HCT116 (cell line): ENCODE measurements around the gene LRP2. TPM values are rescaled to one million over a fixed set of nuclear protein-coding genes. Genes with fewer than 3 reads are reported as not detected.

Experiments used
- ATAC-seq: fragments of 200-7000 bp; cut with Tn5 transposase; 2 replicates; pipeline ENCODE4 v1.9.1; 2020; ENCODE audit warnings: mild to moderate bottlenecking, moderate library complexity
- BruUV-seq: library from RNA; stranded (reverse); fragments of 400-500 nt; replicated peaks from 2 replicates; lab custom pipeline; 2021; lab: Mats Ljungman, UMichigan
- CTCF ChIA-PET: fragments of 300-600 bp; sonication (Branson Sonifier 250); formaldehyde crosslinking; loops from one replicate; lab custom pipeline; 2021; ENCODE audit warnings: antibody characterized with exemption; lab: Charles Lee
- POLR2A ChIA-PET: fragments of 300-600, 350-600 bp; sonication (Branson Sonifier 250); formaldehyde crosslinking; loops from one replicate; lab custom pipeline; 2021; ENCODE audit warnings: antibody characterized with exemption; lab: Charles Lee
- RAD21 ChIA-PET, 2 experiments: fragments of 300-600 bp; sonication (Branson Sonifier 250); formaldehyde crosslinking; loops; one replicate each; lab custom pipeline; 2023; ENCODE audit warnings: low total read pairs in 2 of 2; ENCODE audit not compliant: uncharacterized antibody in 2 of 2, unreplicated experiment in 2 of 2, low non-redundant PET in 1 of 2; lab: Charles Lee
- DNase-seq: peaks from one replicate; pipeline ENCODE4 v3.0.0-alpha.2; 2010; ENCODE audit warnings: low read depth, low spot score
- H2AFZ ChIP-seq: fragments of 200-600 bp; shearing (Covaris generic), sonication (generic); 2 replicates; pipeline ENCODE4 v1.6.1; 2017; ENCODE audit warnings: low read depth, mixed run types, mixed read lengths, antibody characterized with exemption, low read length; ENCODE audit not compliant: poor library complexity, severe bottlenecking
- H3K27ac ChIP-seq: 2 replicates; pipeline ENCODE4 v1.5.1; 2012; ENCODE audit warnings: low read depth, low read length
- H3K27me3 ChIP-seq: fragments of 200-600 bp; sonication (generic); 2 replicates; pipeline ENCODE4 v1.6.1; 2016; ENCODE audit warnings: mixed run types, low read length, mixed read lengths; ENCODE audit not compliant: insufficient read depth
- H3K36me3 ChIP-seq, 2 experiments: fragments of 200-500 bp in 1 of 2; fragments of 200-600 bp in 1 of 2; sonication (Bioruptor generic) in 1 of 2; sonication (generic) in 1 of 2; 2 replicates each; pipeline versions ENCODE4 v1.5.1 to v1.6.1; 2014 to 2016; ENCODE audit warnings: low read length in 2 of 2, inconsistent platforms in 1 of 2, mixed read lengths in 1 of 2, mixed run types in 1 of 2; ENCODE audit not compliant: insufficient read depth in 2 of 2, control insufficient read depth in 1 of 2
- H3K4me1 ChIP-seq, 2 experiments: fragments of 200-600 bp in 1 of 2; sonication (generic) in 1 of 2; 2 replicates each; pipeline versions ENCODE4 v1.5.1 to v1.6.1; 2012 to 2017; ENCODE audit warnings: low read length in 2 of 2, inconsistent platforms in 1 of 2, mild to moderate bottlenecking in 1 of 2, mixed read lengths in 1 of 2, mixed run types in 1 of 2, moderate library complexity in 1 of 2; ENCODE audit not compliant: insufficient read depth in 2 of 2, control insufficient read depth in 1 of 2
- H3K4me2 ChIP-seq: fragments of 200-600 bp; sonication (generic); 2 replicates; pipeline ENCODE4 v1.6.1; 2017; ENCODE audit warnings: mixed run types, low read length, mixed read lengths
- H3K4me3 ChIP-seq, 2 experiments: fragments of 200-600 bp in 1 of 2; sonication (generic) in 1 of 2; replicated peaks in 1 of 2; 2 replicates each; pipeline ENCODE4 v1.5.1; 2011 to 2016; ENCODE audit warnings: low read length in 2 of 2, control low read depth in 1 of 2, low read depth in 1 of 2, mild to moderate bottlenecking in 1 of 2, mixed read lengths in 1 of 2, mixed run types in 1 of 2
- H3K79me2 ChIP-seq: fragments of 200-600 bp; sonication (generic); 2 replicates; pipeline ENCODE4 v1.6.1; 2017; ENCODE audit warnings: mild to moderate bottlenecking, mixed run types, low read length, moderate library complexity, mixed read lengths; ENCODE audit not compliant: insufficient read depth
- H3K9ac ChIP-seq: fragments of 200-600 bp; sonication (generic); 2 replicates; pipeline ENCODE4 v1.6.1; 2016; ENCODE audit warnings: low read length, mixed read lengths
- H3K9me2 ChIP-seq: fragments of 200-600 bp; sonication (generic), shearing (Covaris generic); 2 replicates; pipeline ENCODE4 v1.6.1; 2017; ENCODE audit warnings: mixed run types, mild to moderate bottlenecking, moderate library complexity; ENCODE audit not compliant: insufficient read depth
- H3K9me3 ChIP-seq, 2 experiments: fragments of 200-500 bp in 1 of 2; fragments of 200-600 bp in 1 of 2; sonication (Bioruptor generic) in 1 of 2; sonication (generic) in 1 of 2; 2 replicates each; pipeline ENCODE4 v1.6.1; 2014 to 2017; ENCODE audit warnings: low read length in 2 of 2, mixed read lengths in 2 of 2, inconsistent platforms in 1 of 2, low read depth in 1 of 2, mild to moderate bottlenecking in 1 of 2, mixed run types in 1 of 2, moderate library complexity in 1 of 2; ENCODE audit not compliant: control insufficient read depth in 1 of 2, insufficient read depth in 1 of 2
- H4K20me1 ChIP-seq: fragments of 200-600 bp; sonication (generic), shearing (Covaris generic); 2 replicates; pipeline ENCODE4 v1.6.1; 2017; ENCODE audit warnings: mixed run types, mild to moderate bottlenecking, moderate library complexity; ENCODE audit not compliant: insufficient read depth
- ATF3 ChIP-seq: IDR thresholded peaks from 2 replicates; pipeline ENCODE4 v1.6.1; 2012
- CBX3 ChIP-seq: IDR thresholded peaks from 2 replicates; pipeline ENCODE4 v1.6.1; 2012; ENCODE audit warnings: low read depth
- CEBPB ChIP-seq: IDR thresholded peaks from 2 replicates; pipeline ENCODE4 v1.6.1; 2012; ENCODE audit warnings: low read depth
- EGR1 ChIP-seq: IDR thresholded peaks from 2 replicates; pipeline ENCODE4 v1.6.1; 2012; ENCODE audit warnings: low read depth
- EZH2phosphoT487 ChIP-seq: fragments of 200-600 bp; IDR thresholded peaks from 2 replicates; pipeline ENCODE4 v1.6.1; 2018; ENCODE audit warnings: antibody characterized with exemption, borderline replicate concordance
- FOSL1 ChIP-seq: IDR thresholded peaks from 2 replicates; pipeline ENCODE4 v1.6.1; 2012; ENCODE audit warnings: low read depth
- JUND ChIP-seq: IDR thresholded peaks from 2 replicates; pipeline ENCODE4 v1.6.1; 2012
- MAX ChIP-seq: IDR thresholded peaks from 2 replicates; pipeline ENCODE4 v1.6.1; 2012
- POLR2A ChIP-seq: IDR thresholded peaks from 2 replicates; pipeline ENCODE4 v1.7.0; 2011; ENCODE audit warnings: borderline replicate concordance; ENCODE audit not compliant: insufficient read depth, insufficient read length; ENCODE audit errors: extremely low read depth
- POLR2AphosphoS5 ChIP-seq: IDR thresholded peaks from 2 replicates; pipeline ENCODE4 v1.6.1; 2011; ENCODE audit warnings: mild to moderate bottlenecking, low read depth, low read length, moderate library complexity
- SP1 ChIP-seq: IDR thresholded peaks from 2 replicates; pipeline ENCODE4 v1.6.1; 2012; ENCODE audit warnings: low read depth
- SRF ChIP-seq: IDR thresholded peaks from 2 replicates; pipeline ENCODE4 v1.6.1; 2012; ENCODE audit warnings: low read depth
- TCF7L2 ChIP-seq: IDR thresholded peaks from 2 replicates; pipeline ENCODE4 v1.7.0; 2011; ENCODE audit warnings: borderline replicate concordance, inconsistent platforms; ENCODE audit not compliant: insufficient read depth, insufficient read length; ENCODE audit errors: extremely low read depth
- YY1 ChIP-seq: IDR thresholded peaks from 2 replicates; pipeline ENCODE4 v1.6.1; 2011; ENCODE audit warnings: low read length, low read depth, moderate library complexity, mild to moderate bottlenecking; ENCODE audit not compliant: insufficient replicate concordance; ENCODE audit errors: extremely low read depth
- ZBTB33 ChIP-seq: IDR thresholded peaks from 2 replicates; pipeline ENCODE4 v1.6.1; 2011; ENCODE audit warnings: mild to moderate bottlenecking, low read length, moderate library complexity; ENCODE audit not compliant: insufficient replicate concordance; ENCODE audit errors: extremely low read depth
- ZFX ChIP-seq: fragments of 450-650 bp; IDR thresholded peaks from 2 replicates; pipeline ENCODE4 v1.6.1; 2017
- ZNF274 ChIP-seq: fragments of 200-500 bp; sonication (Bioruptor generic); IDR thresholded peaks from 2 replicates; pipeline ENCODE4 v1.6.1; 2014; ENCODE audit warnings: mild to moderate bottlenecking, low read depth, low read length, inconsistent platforms
- intact Hi-C: fragments of 100-400 bp; cut with micrococcal nuclease; formaldehyde crosslinking; loops from 2 replicates; pipeline ENCODE4 v1.10.0; 2022
- total RNA-seq: library from RNA; stranded (reverse); gene quantifications from one replicate; pipeline ENCODE4 v1.2.1, GENCODE V29; 2021; ENCODE audit not compliant: unreplicated experiment

LRP2 gene
- total RNA-seq, 1 experiment from 2014 or later, result 0.20 TPM

- TF ChIP-seq ATF3, result no peak
- TF ChIP-seq, all 23 proteins: peak for 0
These were observed 24.4 kb upstream of the LRP2 start (continued) for GRCh38 chr2:169386722-169387121.

- no TSS peak for BruUV-seq
- H4K20me1 ChIP-seq, result no peaks in the 10 kb centered on the region
- no peaks in the 10 kb centered on the region for H3K27me3 ChIP-seq
- ChIA-PET CTCF (no interaction called here), RAD21 (no interaction called here), POLR2A (no interaction called here)
- H3K9me3 ChIP-seq, result no peaks in the 10 kb centered on the region
- intact Hi-C loops, result no loop called here
- no peak for TF ChIP-seq TCF7L2
- TF ChIP-seq CEBPB, result no peak
- TF ChIP-seq POLR2AphosphoS5, result no peak
- no peak for TF ChIP-seq FOSL1
- no peak for TF ChIP-seq JUND
- TF ChIP-seq YY1, result no peak
- no peak for TF ChIP-seq CBX3
- TF ChIP-seq SRF, result no peak
- no peak for TF ChIP-seq POLR2A
- TF ChIP-seq ZFX, result no peak
- TF ChIP-seq EZH2phosphoT487, result no peak
- no peak for TF ChIP-seq EGR1
- no peak for TF ChIP-seq MAX
- no peak for TF ChIP-seq SP1
- TF ChIP-seq ATF3, result no peak
- no peak for TF ChIP-seq ZNF274
- TF ChIP-seq ZBTB33, result no peak
- no peaks in the 10 kb centered on the region for H3K36me3 ChIP-seq
- no peak overlapping the region for H3K27ac ChIP-seq
- H2AFZ ChIP-seq, result no peak overlapping the region
- H3K9me2 ChIP-seq, result no peaks in the 10 kb centered on the region
- DNase-seq (no peak), ATAC-seq (no peak)
- H3K79me2 ChIP-seq, result no peaks in the 10 kb centered on the region
- H3K4me3 ChIP-seq, result no peak overlapping the region
- H3K4me1 ChIP-seq, result no peaks in the 10 kb centered on the region
- no peak overlapping the region for H3K4me2 ChIP-seq
- no peak overlapping the region for H3K9ac ChIP-seq
These were observed 22.5 kb upstream of the LRP2 start for GRCh38 chr2:169384816-169385215.
